ENCODE measurements around the gene RASSF4.
A peak's percentile ranks its signal among the peaks of the same experiment; 100 is the strongest.
"Not testable (repeated sequence)": the region's sequence is repeated elsewhere in the genome, so short reads cannot be mapped to it uniquely, and the experiment has no call there.

RASSF4 gene

DNA sequence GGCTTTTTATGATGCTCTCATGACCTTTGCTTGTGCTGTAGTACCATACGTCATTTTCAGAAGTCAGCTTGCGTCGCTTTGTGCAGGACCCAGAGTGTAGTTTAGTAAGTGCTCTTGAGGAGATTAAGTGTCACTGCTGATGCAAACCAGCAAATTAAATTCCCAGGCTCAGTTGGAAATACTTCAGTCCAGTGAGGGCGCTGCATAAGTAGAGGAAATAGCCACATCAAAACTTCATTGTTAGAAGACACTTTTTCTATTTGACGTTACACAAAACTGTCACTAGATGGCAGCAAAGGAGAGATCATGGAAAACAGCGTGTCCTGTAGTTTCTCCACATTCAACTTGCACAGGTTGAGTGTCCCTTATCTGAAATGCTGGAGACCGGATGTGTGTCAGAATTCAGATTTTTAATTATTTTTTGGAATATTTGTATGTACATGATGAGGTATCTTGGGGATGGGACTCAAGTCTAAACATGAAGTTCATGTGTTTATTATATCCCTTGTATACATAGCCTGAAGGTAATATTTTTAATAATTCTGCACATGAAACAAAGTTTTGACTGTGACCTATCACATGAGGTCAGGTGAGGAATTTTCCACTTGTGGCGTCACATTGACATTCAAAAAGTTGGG, 49.0 kb downstream of the RASSF4 start:
- DNase-seq, result peak; percentile 84

DNA sequence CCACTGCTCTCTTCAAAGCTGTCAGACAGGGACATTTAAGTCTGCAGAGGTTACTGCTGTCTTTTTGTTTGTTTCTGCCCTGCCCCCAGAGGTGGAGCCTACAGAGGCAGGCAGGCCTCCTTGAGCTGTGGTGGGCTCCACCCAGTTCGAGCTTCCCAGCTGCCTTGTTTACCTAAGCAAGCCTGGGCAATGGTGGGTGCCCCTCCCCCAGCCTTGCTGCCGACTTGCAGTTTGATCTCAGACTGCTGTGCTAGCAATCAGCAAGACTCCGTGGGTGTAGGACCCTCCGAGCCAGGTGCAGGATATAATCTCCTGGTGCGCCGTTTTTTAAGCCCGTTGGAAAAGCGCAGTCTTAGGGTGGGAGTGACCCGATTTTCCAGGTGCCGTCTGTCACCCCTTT, 55.0 kb downstream of the RASSF4 start:
- not testable (repeated sequence) for DNase-seq

DNA sequence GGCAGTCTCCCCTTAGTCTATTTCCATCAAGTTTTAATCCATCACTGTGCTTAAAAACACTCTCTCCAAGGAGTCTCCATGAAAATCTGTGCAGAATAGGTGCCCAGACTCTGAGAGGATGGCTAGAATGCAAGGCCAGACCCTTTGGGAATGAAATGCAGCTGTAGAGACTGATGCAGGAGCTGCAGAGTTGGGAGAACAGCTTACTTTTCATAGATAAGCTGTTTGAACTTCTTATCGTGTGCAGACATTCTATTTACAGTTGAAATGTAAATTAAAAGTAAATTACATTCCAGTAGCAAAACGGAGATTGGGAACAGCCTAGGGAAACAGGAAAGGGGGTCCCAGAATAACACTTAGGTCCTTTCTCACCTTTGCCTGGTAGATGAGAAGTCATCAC, 56.0 kb downstream of the RASSF4 start:
- no peak for DNase-seq

DNA sequence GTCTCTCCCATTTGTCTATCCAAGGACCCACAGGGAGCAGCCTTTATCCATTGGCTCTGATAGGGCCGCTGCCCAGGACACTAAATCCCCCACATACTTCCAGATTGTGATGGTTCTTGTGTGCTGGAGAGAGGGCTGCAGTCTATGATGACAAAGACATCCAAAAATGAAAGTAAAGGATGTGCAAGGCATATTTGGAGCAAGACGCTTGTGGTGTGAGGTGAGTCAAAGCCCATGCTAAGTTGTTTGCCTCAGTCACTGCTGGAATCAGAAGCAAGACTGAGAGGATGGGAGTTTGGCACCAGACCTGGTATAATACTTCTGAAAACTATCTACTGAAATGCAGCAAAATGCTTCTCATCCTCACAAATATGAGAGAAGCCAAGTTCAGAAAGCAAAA, 63.8 kb downstream of the RASSF4 start:
- no peak for DNase-seq

DNA sequence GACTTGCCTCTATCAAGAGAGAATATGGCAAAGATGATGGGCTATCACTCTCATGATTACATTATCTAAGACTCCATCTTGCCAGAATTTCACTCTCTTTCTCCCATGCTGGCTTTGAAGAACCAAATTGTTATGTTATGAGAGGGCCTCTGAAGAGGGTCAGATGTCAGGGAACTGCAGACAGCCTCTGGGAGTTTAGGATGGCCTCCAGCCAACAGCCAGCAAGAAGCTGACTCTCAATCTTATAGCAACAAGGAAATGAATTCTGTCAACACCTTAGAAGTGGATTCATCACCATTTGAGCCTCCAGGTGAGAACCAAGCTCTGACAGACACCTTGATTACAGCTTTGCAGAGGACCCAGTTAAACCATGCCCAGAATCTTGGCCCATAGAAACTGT, 74.7 kb downstream of the RASSF4 start:
- no peak for DNase-seq

DNA sequence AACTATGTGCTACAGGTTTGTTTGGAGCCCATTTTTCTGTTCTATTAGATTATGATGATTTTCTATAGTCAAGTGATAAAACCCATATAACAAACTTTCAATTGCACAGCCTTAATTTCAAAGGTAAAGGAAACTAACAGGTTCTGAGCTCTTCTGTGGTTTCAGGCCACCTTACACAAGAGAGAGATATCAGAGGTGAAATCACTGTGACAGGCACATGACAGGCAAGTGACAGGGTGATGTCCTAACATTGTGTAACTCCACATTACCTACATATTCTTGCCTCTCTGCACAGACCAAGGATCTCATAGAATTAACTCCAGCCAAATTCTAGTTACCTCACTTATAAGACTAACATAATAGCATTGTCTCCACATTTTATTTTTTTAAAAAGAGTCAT, 76.1 kb downstream of the RASSF4 start:
- no peak for DNase-seq

DNA sequence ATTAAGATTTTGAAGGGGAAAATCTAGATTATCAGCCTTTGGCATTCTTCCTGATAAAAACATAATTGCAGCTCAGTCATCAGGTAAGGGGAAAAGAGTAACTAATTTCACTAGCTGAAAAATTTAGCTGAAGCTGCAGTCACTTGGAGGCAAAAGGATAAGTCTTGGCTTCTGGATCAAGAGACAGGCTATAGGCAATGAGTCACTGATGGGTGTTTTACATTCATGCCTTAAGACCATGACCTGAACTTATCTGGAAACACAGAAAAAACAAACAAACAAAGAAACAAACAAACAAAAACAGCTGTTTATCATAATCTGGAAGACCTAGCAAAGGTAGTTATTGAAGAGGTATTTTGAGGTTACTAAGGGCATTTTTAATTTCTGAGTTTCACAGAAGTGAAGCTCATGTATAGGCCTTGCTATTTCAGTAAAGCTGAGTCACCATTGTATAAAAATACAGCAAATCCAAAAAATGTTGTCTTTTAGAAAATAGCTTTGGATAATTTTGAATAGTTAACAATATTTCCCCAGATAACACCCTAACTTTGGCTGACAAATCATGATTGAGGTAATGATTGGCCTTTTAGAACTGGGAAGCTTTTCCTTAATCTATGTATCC, 81.4 kb downstream of the RASSF4 start:
- no peak for DNase-seq

DNA sequence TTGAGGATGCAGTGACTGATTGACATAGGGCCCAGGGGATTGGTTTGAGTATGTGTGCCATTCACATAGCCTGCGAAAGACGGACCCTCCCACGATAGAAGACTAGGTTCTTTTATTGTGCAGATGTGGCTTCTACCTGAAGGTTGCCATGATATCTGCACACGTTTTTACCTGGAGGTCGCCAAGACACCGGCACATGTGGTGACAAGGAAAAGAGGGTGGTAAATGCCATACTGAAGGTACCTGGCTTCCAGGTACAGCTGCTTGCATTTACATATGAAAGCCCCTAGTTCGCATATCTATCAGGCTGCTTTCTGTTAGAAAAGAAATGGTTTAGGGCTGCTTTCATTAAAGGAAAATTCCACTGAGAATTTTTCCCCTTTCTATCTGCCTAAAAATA, 84.7 kb downstream of the RASSF4 start:
- DNase-seq, result no peak
